HL-60 (cell line): ENCODE results near the gene IFT80.

Experiments used
- DNase-seq, 2 experiments: peaks; one replicate each; pipeline ENCODE4 v3.0.0-alpha.2; 2010 to 2020; ENCODE audit warnings: low read depth in 1 of 2, low spot score in 1 of 2
- H3K27ac ChIP-seq: fragments of 250-450 bp; sonication (Bioruptor Pico); replicated peaks from 2 replicates; pipeline ENCODE4 v1.5.1; 2020; ENCODE audit warnings: mild to moderate bottlenecking, moderate library complexity
- H3K27me3 ChIP-seq: fragments of 250-450 bp; sonication (Bioruptor Pico); 2 replicates; pipeline ENCODE4 v1.5.1; 2021; ENCODE audit warnings: mild to moderate bottlenecking, moderate library complexity; ENCODE audit not compliant: insufficient read depth, poor library complexity, severe bottlenecking
- H3K4me3 ChIP-seq: replicated peaks from 2 replicates; pipeline ENCODE4 v1.5.1; 2011; ENCODE audit warnings: mild to moderate bottlenecking, control low read depth, low read length; ENCODE audit not compliant: insufficient read depth
- CTCF ChIP-seq: IDR thresholded peaks from one replicate; pipeline ENCODE4 v1.5.1; 2011; ENCODE audit warnings: low read length, control low read depth, inconsistent platforms; ENCODE audit not compliant: insufficient read depth
- GABPA ChIP-seq: IDR thresholded peaks from 2 replicates; pipeline ENCODE4 v1.6.1; 2012; ENCODE audit warnings: low read depth
- POLR2AphosphoS5 ChIP-seq: IDR thresholded peaks from 2 replicates; pipeline ENCODE4 v1.6.1; 2012; ENCODE audit warnings: low read depth
- SPI1 ChIP-seq: IDR thresholded peaks from 2 replicates; pipeline ENCODE4 v1.6.1; 2012; ENCODE audit warnings: low read depth, mild to moderate bottlenecking, borderline replicate concordance
- TF ChIP-seq, protein P1 (sequence below): IDR thresholded peaks from 2 replicates; pipeline ENCODE4 v1.6.1; 2012; ENCODE audit warnings: low read depth; ENCODE audit not compliant: insufficient replicate concordance

Gene IFT80

DNA sequence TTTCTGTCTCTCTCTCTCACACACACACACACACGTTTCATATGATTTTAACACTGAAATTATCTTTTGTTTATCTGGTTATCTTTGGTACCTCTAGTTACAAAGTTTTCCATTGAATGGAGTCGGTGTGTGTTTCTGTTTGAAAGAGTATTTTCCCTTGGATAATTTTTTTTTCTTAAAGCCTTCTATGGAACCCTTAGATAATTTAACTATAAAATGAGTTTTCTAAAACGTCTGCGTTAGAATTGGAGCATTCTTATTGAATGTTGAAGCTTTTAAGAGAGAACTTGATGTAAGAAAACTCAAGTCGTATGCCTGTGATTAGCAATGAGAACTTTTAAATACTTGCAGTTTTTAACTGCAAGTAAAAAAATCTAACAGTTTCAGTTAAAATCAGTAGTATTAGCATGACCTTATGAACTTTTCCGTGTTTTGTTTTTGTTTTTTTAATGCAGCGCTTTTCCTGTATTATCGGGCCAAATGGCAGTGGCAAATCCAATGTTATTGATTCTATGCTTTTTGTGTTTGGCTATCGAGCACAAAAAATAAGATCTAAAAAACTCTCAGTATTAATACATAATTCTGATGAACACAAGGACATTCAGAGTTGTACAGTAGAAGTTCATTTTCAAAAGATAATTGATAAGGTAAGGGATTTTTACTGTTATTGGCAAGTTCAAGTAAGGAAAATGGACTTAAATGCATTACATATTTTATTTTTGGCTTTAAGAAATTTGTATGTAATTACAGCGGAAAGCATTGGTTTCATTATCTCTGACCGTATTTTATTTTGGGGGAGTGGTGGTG is 3.4 kb upstream of the IFT80 start:
- Histone ChIP-seq H3K27me3 (no peaks in the 10 kb centered on the region), H3K27ac (peak overlapping the region; percentile 7; the same call in 1 of the 2 replicates), H3K4me3 (peak overlapping the region; percentile 52)
- TF ChIP-seq POLR2AphosphoS5 (no peak), CTCF (no peak), SPI1 (no peak), GABPA (no peak)
- TF ChIP-seq, protein P1, sequence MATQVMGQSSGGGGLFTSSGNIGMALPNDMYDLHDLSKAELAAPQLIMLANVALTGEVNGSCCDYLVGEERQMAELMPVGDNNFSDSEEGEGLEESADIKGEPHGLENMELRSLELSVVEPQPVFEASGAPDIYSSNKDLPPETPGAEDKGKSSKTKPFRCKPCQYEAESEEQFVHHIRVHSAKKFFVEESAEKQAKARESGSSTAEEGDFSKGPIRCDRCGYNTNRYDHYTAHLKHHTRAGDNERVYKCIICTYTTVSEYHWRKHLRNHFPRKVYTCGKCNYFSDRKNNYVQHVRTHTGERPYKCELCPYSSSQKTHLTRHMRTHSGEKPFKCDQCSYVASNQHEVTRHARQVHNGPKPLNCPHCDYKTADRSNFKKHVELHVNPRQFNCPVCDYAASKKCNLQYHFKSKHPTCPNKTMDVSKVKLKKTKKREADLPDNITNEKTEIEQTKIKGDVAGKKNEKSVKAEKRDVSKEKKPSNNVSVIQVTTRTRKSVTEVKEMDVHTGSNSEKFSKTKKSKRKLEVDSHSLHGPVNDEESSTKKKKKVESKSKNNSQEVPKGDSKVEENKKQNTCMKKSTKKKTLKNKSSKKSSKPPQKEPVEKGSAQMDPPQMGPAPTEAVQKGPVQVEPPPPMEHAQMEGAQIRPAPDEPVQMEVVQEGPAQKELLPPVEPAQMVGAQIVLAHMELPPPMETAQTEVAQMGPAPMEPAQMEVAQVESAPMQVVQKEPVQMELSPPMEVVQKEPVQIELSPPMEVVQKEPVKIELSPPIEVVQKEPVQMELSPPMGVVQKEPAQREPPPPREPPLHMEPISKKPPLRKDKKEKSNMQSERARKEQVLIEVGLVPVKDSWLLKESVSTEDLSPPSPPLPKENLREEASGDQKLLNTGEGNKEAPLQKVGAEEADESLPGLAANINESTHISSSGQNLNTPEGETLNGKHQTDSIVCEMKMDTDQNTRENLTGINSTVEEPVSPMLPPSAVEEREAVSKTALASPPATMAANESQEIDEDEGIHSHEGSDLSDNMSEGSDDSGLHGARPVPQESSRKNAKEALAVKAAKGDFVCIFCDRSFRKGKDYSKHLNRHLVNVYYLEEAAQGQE, result no peak
- no peak for DNase-seq

DNA sequence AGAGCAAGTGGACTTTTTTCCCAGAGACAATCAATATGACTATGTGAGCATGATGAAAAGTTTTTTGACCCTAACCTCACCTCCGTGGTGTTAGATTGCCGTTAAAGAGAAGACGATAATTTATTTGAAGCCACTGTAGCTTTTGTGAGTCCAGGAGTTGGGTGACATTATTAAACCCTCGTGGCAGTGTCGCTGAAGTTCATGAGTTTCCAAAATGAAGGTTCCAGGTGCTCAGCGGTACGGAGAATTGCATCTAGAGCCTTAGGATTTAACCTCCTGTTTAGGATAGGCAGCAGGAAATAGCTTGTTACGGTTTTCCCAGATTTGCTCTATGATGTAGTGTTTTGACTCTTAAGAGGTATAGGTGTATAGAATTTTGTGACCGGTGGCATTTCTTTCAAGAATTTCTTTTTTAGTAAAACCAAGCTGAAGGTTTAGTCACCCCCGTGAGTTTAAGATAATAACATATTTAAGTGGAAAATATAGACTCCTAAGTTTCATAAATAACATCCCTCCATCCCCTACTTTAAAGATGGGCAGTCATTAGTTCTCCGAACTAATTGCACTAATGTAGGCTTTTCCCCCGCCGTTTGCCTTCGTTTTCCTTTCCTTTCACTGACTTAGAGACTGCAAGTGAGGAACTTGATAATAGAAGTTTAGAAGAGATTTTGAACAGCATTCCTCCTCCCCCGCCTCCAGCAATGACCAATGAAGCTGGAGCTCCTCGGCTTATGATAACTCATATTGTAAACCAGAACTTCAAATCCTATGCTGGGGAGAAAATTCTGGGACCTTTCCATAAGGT is 2.5 kb upstream of the IFT80 start:
- TF ChIP-seq CTCF, result no peak
- TF ChIP-seq SPI1, result peak; percentile 15; the same call in 1 of the 2 replicates
- no peak for TF ChIP-seq POLR2AphosphoS5
- TF ChIP-seq GABPA, result no peak
- H3K4me3 ChIP-seq, result peak overlapping the region; percentile 52

GRCh38 chr3:160400702-160401150 is 1.7 kb upstream of the IFT80 start:
- peak in 1 of 2 experiments; percentile 13 for DNase-seq
- H3K4me3 ChIP-seq, result peak overlapping the region; percentile 52
- no peak for TF ChIP-seq SPI1
- TF ChIP-seq, protein P1, result no peak
- TF ChIP-seq POLR2AphosphoS5, result no peak
- TF ChIP-seq CTCF, result no peak
- TF ChIP-seq GABPA, result no peak
- H3K27ac ChIP-seq, result peak overlapping the region; percentile 98
- H3K27me3 ChIP-seq, result no peaks in the 10 kb centered on the region

More for the DNA sequence above, 2.5 kb upstream of the IFT80 start:
- peak overlapping the region; percentile 98 for H3K27ac ChIP-seq
- no peaks in the 10 kb centered on the region for H3K27me3 ChIP-seq
- peak in 1 of 2 experiments; percentile 50 for DNase-seq
